GM12865 (cell line): ENCODE measurements around the gene DHRS12.
"Not testable (repeated sequence)": the region's sequence is repeated elsewhere in the genome, so short reads cannot be mapped to it uniquely, and the experiment has no call there.

Experiments used
- DNase-seq: peaks from one replicate; pipeline ENCODE4 v3.0.0; 2010; ENCODE audit warnings: low read depth
- H3K4me3 ChIP-seq: 2 replicates; pipeline ENCODE4 v1.5.1; 2011; ENCODE audit warnings: mild to moderate bottlenecking, low read depth, low read length, control low read depth
- TF ChIP-seq, protein P1 (sequence below): IDR thresholded peaks from 2 replicates; pipeline ENCODE4 v1.5.1; 2011; ENCODE audit warnings: low read length, control low read depth, low read depth, inconsistent platforms; ENCODE audit not compliant: insufficient read depth; ENCODE audit errors: missing control alignments

Gene DHRS12

DNA sequence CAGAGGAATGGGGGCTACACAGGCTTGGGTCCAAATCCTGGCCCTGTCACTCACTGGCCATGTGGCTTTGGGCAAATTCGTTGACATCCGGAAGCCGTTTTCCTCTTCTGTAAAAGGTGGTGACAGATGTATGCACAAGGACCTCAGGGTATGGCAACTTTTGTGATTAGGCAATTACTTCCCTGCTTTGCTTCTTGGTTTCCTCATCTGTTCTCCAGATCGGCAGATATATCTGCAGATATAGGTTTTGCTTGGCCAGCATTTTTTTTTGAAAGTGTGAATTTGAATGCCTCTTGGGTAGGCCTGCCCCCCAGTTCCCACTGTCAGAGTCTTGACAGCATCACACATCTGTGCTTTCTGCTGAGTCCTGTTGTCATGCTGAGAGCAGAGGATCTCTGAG lies 23.3 kb upstream of the DHRS12 start:
- H3K4me3 ChIP-seq, result no peak overlapping the region
- no peak for DNase-seq
- TF ChIP-seq, protein P1, sequence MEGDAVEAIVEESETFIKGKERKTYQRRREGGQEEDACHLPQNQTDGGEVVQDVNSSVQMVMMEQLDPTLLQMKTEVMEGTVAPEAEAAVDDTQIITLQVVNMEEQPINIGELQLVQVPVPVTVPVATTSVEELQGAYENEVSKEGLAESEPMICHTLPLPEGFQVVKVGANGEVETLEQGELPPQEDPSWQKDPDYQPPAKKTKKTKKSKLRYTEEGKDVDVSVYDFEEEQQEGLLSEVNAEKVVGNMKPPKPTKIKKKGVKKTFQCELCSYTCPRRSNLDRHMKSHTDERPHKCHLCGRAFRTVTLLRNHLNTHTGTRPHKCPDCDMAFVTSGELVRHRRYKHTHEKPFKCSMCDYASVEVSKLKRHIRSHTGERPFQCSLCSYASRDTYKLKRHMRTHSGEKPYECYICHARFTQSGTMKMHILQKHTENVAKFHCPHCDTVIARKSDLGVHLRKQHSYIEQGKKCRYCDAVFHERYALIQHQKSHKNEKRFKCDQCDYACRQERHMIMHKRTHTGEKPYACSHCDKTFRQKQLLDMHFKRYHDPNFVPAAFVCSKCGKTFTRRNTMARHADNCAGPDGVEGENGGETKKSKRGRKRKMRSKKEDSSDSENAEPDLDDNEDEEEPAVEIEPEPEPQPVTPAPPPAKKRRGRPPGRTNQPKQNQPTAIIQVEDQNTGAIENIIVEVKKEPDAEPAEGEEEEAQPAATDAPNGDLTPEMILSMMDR, result no peak

DNA sequence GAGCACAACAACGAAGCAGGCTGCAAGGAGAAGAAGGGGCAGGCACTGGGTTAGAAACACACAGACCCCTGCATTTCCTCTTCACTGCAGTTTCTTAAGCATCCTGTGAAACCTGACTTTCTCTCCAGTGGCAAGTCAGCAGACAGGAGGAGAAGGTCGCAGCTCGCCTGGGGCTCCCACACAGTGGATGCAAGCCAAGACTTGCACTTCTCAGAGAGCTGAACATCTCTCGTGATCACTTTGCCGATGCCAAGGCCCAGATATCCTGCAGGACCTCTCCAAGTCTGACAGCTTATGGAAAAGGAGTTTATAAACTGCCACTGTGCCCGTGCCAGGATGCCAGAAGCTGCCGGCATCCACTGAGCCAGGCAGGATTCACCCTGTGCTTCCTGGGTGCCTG lies 22.6 kb upstream of the DHRS12 start:
- no peak for DNase-seq
- TF ChIP-seq, protein P1, result no peak
- no peak overlapping the region for H3K4me3 ChIP-seq

DNA sequence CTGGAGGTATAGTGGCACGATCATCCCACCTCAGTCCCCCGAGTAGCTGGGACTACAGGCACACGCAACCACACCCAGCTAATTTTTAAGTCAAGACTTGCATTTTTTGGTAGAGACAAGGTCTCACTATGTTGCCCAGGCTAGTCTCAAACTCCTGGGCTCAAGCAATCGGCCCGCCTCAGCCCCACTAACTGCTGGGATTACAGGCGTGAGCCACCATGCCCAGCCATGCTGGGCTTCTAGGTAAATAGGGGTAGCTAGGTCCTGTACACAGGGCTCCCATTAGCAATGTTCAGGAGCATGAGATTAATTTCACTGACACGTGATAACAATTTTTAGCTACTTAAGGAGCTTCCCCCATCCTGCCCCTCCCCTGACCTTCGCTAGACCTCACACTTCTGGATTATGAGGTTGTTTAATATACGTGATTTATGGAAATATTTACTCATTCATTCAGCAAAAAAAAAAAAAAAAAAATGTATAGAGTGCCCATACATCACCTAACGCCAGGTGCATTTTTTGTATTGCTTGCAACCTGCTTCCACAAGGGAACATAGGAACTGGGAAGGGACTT lies 21.8 kb upstream of the DHRS12 start:
- no peak for DNase-seq
- H3K4me3 ChIP-seq, result no peak overlapping the region
- TF ChIP-seq, protein P1, result no peak

DNA sequence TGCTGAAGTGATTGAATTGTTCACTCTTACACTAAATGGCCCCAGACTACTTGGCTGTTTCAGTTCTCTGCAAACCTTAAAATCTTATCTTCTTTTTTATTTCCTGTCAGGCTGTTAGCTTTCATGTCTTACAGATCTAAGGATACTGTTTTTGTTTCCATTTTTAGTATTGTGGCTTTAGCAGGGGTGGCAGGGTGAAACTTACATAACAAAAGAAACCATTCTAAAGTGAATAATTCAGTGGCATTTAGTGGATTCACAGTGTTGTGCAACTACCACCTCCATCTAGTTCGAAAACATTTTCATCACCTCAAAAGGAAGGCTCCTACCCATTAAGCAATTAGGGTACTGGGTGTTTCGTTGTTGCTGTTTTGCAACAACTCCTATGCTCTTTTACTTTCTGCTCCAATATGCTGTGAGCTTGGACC lies 21.2 kb upstream of the DHRS12 start:
- TF ChIP-seq, protein P1, result no peak
- peak; percentile 31 for DNase-seq
- no peak overlapping the region for H3K4me3 ChIP-seq

DNA sequence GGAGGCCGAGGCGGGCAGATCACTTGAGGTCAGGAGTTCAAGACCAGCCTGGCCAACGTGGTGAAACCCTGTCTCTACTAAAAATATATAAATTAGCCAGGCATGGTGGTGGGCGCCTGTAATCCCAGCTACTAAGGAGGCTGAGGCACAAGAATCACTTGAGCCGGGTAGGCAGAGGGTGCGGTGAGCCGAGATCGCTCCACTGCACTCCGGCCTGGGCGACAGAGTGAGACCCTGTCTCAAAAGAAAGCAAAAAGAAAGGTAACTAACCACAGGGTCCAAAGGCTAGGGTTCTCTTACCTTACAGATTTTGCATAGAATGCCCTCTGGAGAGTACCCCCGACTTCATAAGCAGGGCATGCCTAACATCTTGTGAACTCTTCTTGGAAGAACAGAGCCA lies 20.7 kb upstream of the DHRS12 start:
- H3K4me3 ChIP-seq, DNase-seq: not testable (repeated sequence)

DNA sequence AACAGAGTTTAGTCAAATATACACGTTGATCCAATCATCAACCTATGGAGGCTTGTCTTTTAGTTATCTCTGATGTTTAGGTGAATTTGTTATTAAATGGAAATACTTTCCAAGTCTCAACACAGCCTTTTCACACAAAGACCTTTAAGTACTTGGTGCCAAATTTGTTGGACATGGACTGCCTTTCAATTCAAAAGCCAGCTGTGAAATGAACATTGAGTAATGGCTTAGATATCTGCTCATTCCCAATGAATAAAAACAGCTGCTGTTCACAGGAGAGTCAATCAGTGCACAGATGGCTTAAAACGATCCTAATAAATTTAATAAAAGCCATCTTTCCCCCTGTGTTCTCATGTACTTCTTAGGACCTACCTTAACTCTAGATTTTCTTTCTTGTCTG lies 19.9 kb upstream of the DHRS12 start:
- no peak for DNase-seq
- H3K4me3 ChIP-seq, result no peak overlapping the region
- TF ChIP-seq, protein P1, result no peak

DNA sequence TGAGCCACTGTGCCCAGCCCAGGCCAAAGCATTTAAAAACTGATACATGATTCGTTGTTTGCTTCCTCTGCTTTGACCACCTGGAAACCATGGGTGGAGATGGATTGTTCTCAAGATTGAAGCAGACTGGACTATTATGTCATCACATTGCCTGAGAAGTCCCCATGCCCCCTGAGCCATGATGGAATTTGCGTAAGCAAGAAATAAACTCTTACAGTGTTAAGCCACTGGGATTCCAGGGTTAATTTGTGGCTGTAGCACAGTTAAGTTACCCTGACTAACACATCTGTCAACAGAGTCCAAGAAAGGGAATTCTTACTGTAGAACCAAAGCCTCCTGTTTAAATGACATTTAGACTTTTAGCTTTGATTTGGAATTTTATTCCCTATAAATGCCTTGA lies 19.4 kb upstream of the DHRS12 start:
- no peak overlapping the region for H3K4me3 ChIP-seq
- TF ChIP-seq, protein P1, result no peak
- DNase-seq, result no peak
